Measurements from ENCODE around the gene VTI1A. TPM values are rescaled to one million over a fixed set of nuclear protein-coding genes. Genes with fewer than 3 reads are reported as not detected.

VTI1A gene
- total RNA-seq, 1 experiment from 2014 or later = 18.1 TPM

- H3K79me2 ChIP-seq (ENCODE audit: low read depth) = no peaks in the 10 kb centered on the region
- no peak overlapping the region for H2AFZ ChIP-seq
- no peaks in the 10 kb centered on the region for H3K4me1 ChIP-seq (replicated peaks; ENCODE audit: insufficient read depth)
- no peaks in the 10 kb centered on the region for H3K9me3 ChIP-seq (ENCODE audit: insufficient read depth, low read depth)
- H3K4me2 ChIP-seq = no peak overlapping the region
- no peak overlapping the region for H3K27ac ChIP-seq
- TF ChIP-seq CTCF (conservative IDR thresholded peaks at IDR 0.05) = no peak
- no peak for TF ChIP-seq EZH2 (IDR thresholded peaks at IDR 0.05; ENCODE audit: low read depth)
- no peaks in the 10 kb centered on the region for H3F3A ChIP-seq (ENCODE audit: insufficient read depth, low read depth)
- H4K20me1 ChIP-seq (ENCODE audit: insufficient read depth) = no peaks in the 10 kb centered on the region
- intact Hi-C loops (cut with micrococcal nuclease; ENCODE audit: unreplicated experiment) = no loop called here
- POLR2A ChIA-PET (ENCODE audit: unreplicated experiment) = no interaction called here
- BruUV-seq (replicated peaks) = no TSS peak
- no peaks in the 10 kb centered on the region for H3K27me3 ChIP-seq (ENCODE audit: insufficient read depth, low read depth)
- no peak overlapping the region for H3K4me3 ChIP-seq
- CTCF ChIA-PET = no interaction called here
- H3K36me3 ChIP-seq (ENCODE audit: low read depth) = no peaks in the 10 kb centered on the region
- H3K9me2 ChIP-seq (ENCODE audit: insufficient read depth) = no peaks in the 10 kb centered on the region
- no peak for DNase-seq
Measured at GRCh38 chr10:112797197-112797596, 350.2 kb downstream of the VTI1A start.

- H2AFZ ChIP-seq = no peak overlapping the region
- no peaks in the 10 kb centered on the region for H3K79me2 ChIP-seq (ENCODE audit: low read depth)
- no peak for TF ChIP-seq CTCF (conservative IDR thresholded peaks at IDR 0.05)
- no peak for TF ChIP-seq EZH2 (IDR thresholded peaks at IDR 0.05; ENCODE audit: low read depth)
- H3K4me2 ChIP-seq = no peak overlapping the region
- H3K27me3 ChIP-seq (ENCODE audit: insufficient read depth, low read depth) = no peaks in the 10 kb centered on the region
- no peaks in the 10 kb centered on the region for H4K20me1 ChIP-seq (ENCODE audit: insufficient read depth)
- BruUV-seq (replicated peaks) = no TSS peak
- intact Hi-C loops (cut with micrococcal nuclease; ENCODE audit: unreplicated experiment) = no loop called here
- no peak overlapping the region for H3K4me3 ChIP-seq
- no peaks in the 10 kb centered on the region for H3K4me1 ChIP-seq (replicated peaks; ENCODE audit: insufficient read depth)
- no peaks in the 10 kb centered on the region for H3K9me2 ChIP-seq (ENCODE audit: insufficient read depth)
- CTCF ChIA-PET = no interaction called here
- no peak overlapping the region for H3K27ac ChIP-seq
- POLR2A ChIA-PET (ENCODE audit: unreplicated experiment) = no interaction called here
- H3K9me3 ChIP-seq (ENCODE audit: insufficient read depth, low read depth) = no peaks in the 10 kb centered on the region
- H3F3A ChIP-seq (ENCODE audit: insufficient read depth, low read depth) = no peaks in the 10 kb centered on the region
- no peaks in the 10 kb centered on the region for H3K36me3 ChIP-seq (ENCODE audit: low read depth)
- no peak for DNase-seq
Measured at GRCh38 chr10:112797855-112798254, 350.8 kb downstream of the VTI1A start.

- TF ChIP-seq EZH2 (IDR thresholded peaks at IDR 0.05; ENCODE audit: low read depth) (no peak), CTCF (conservative IDR thresholded peaks at IDR 0.05) (no peak)
- ChIA-PET CTCF (no interaction called here), POLR2A (ENCODE audit: unreplicated experiment) (no interaction called here)
- Histone ChIP-seq H3K4me2 (no peak overlapping the region), H3K4me1 (replicated peaks; ENCODE audit: insufficient read depth) (0 out of 2 replicates have a peak, but pooled peaks cover 3% of the 10 kb centered on the region), H3K4me3 (no peak overlapping the region), H2AFZ (no peak overlapping the region), H3K79me2 (ENCODE audit: low read depth) (no peaks in the 10 kb centered on the region), H3K9me2 (ENCODE audit: insufficient read depth) (no peaks in the 10 kb centered on the region), H4K20me1 (ENCODE audit: insufficient read depth) (no peaks in the 10 kb centered on the region), H3K27ac (no peak overlapping the region), H3K27me3 (ENCODE audit: insufficient read depth, low read depth) (no peaks in the 10 kb centered on the region), H3K9me3 (ENCODE audit: insufficient read depth, low read depth) (no peaks in the 10 kb centered on the region), H3F3A (ENCODE audit: insufficient read depth, low read depth) (no peaks in the 10 kb centered on the region), H3K36me3 (ENCODE audit: low read depth) (no peaks in the 10 kb centered on the region)
- no peak for DNase-seq
- no TSS peak for BruUV-seq (replicated peaks)
- intact Hi-C loops (cut with micrococcal nuclease; ENCODE audit: unreplicated experiment) = no loop called here
Measured at GRCh38 chr10:112799038-112799437, 352.0 kb downstream of the VTI1A start.
